Left cardiac atrium (tissue), 4 donors: Measurements from ENCODE around the gene WSCD2. TPM values are rescaled to one million over a fixed set of nuclear protein-coding genes. Genes with fewer than 3 reads are reported as not detected.

Experiments used
- ATAC-seq, 2 donors: fragments of 200-7000 bp; cut with Tn5 transposase; one replicate each; pipeline ENCODE4 v1.9.1; 2020; ENCODE audit warnings: mild to moderate bottlenecking in 2 of 2, moderate library complexity in 2 of 2
- DNase-seq: peaks from one replicate; pipeline ENCODE4 v3.0.0-alpha.2; 2020
- intact Hi-C, 2 donors: fragments of 100-400 bp; cut with DNase I; formaldehyde crosslinking; loops; one replicate each; pipeline versions ENCODE4 v1.14.1 to v1.15.1; 2022 to 2023
- total RNA-seq, 2 donors: library from RNA; stranded (reverse); fragmentation: NEBNext Ultra II Directional; extraction: Animal tissue kit (Norgen Biotek cat#: 25700); gene quantifications; one replicate each; pipeline ENCODE4 v1.2.1, GENCODE V29; 2021
- donor health status: DM: no; HTN: yes; CAD: no.
- donor health status: DM: no; HTN: yes; CAD: no; lungs with severe emphysema.
- donor health status: DM: yes; HTN: yes; CAD: no.
- donor health status: Dilated cardiomyopathy.

The WSCD2 gene
- total RNA-seq, 2 donors from 2014 or later, result 0.44 TPM; not detected in 1

GRCh38 chr12:108103087-108103486, 26.0 kb upstream of the WSCD2 start:
- ATAC-seq, result no peak
- intact Hi-C loops, result loop anchor here in 1 of 2 donors (10.0 kb wide), 1 partner anchor 92 kb away; no protein-coding TSS in a partner anchor
- DNase-seq, result no peak

- DNase-seq (no peak), ATAC-seq (no peak)
- intact Hi-C loops, result loop anchor here in 1 of 2 donors (10.0 kb wide), 1 partner anchor 91 kb away; no protein-coding TSS in a partner anchor
These were observed 25.6 kb upstream of the WSCD2 start for GRCh38 chr12:108103517-108103916.

GRCh38 chr12:108104657-108105056, 24.4 kb upstream of the WSCD2 start:
- intact Hi-C loops, result loop anchor here in 1 of 2 donors (10.0 kb wide), 1 partner anchor 90 kb away; no protein-coding TSS in a partner anchor
- ATAC-seq (no peak), DNase-seq (no peak)

- ATAC-seq (no peak), DNase-seq (no peak)
- intact Hi-C loops, result loop anchor here in 1 of 2 donors (10.0 kb wide), 1 partner anchor 88 kb away; no protein-coding TSS in a partner anchor
These were observed 22.5 kb upstream of the WSCD2 start for GRCh38 chr12:108106599-108106998.

- intact Hi-C loops, result loop anchor here in 1 of 2 donors (10.0 kb wide), 1 partner anchor 88 kb away; no protein-coding TSS in a partner anchor
- ATAC-seq, result no peak
- DNase-seq, result no peak
These were observed 21.8 kb upstream of the WSCD2 start for GRCh38 chr12:108107293-108107692.

- ATAC-seq, result no peak
- intact Hi-C loops, result loop anchor here in 1 of 2 donors (10.0 kb wide), 1 partner anchor 85 kb away; no protein-coding TSS in a partner anchor
- no peak for DNase-seq
These were observed 19.6 kb upstream of the WSCD2 start for GRCh38 chr12:108109504-108109903.

- no peak for ATAC-seq
- intact Hi-C loops, result loop anchor here in 1 of 2 donors (10.0 kb wide), 1 partner anchor 85 kb away; no protein-coding TSS in a partner anchor
- DNase-seq, result no peak
These were observed 19.1 kb upstream of the WSCD2 start for GRCh38 chr12:108109954-108110353.

GRCh38 chr12:108110844-108111243, 18.2 kb upstream of the WSCD2 start:
- no peak for ATAC-seq
- no peak for DNase-seq
- intact Hi-C loops, result no loop called here

- intact Hi-C loops, result no loop called here
- ATAC-seq, result peak; percentile 17 to 65
These were observed 16.1 kb upstream of the WSCD2 start for GRCh38 chr12:108112832-108113556.

GRCh38 chr12:108115123-108116121, 13.7 kb upstream of the WSCD2 start:
- intact Hi-C loops, result no loop called here
- ATAC-seq, result no peak
- DNase-seq, result no peak

More at GRCh38 chr12:108112832-108113556, 16.1 kb upstream of the WSCD2 start:
- DNase-seq, result no peak

- intact Hi-C loops, result no loop called here
- no peak for DNase-seq
- no peak for ATAC-seq
These were observed 12.8 kb upstream of the WSCD2 start for GRCh38 chr12:108116254-108116653.

- no peak for DNase-seq
- ATAC-seq, result no peak
- intact Hi-C loops, result no loop called here
These were observed 12.4 kb upstream of the WSCD2 start for GRCh38 chr12:108116699-108117098.

GRCh38 chr12:108117163-108117849, 11.8 kb upstream of the WSCD2 start:
- ATAC-seq (no peak), DNase-seq (no peak)
- intact Hi-C loops, result no loop called here

GRCh38 chr12:108117902-108118301, 11.2 kb upstream of the WSCD2 start:
- DNase-seq (no peak), ATAC-seq (no peak)
- intact Hi-C loops, result no loop called here

GRCh38 chr12:108119126-108119973, 9.7 kb upstream of the WSCD2 start:
- no peak for DNase-seq
- ATAC-seq, result peak in 1 of 2 donors; percentile 58
- intact Hi-C loops, result no loop called here

- ATAC-seq (no peak), DNase-seq (no peak)
- intact Hi-C loops, result no loop called here
These were observed 8.9 kb upstream of the WSCD2 start for GRCh38 chr12:108119974-108120862.

- DNase-seq (no peak), ATAC-seq (no peak)
- intact Hi-C loops, result no loop called here
These were observed 8.3 kb upstream of the WSCD2 start for GRCh38 chr12:108120863-108121165.
